HS-27A (cell line): ENCODE results near the gene VSNL1.

Experiments used
- DNase-seq: peaks from one replicate; pipeline ENCODE4 v3.0.0-alpha.2; 2012; ENCODE audit warnings: low read depth, missing footprints

VSNL1 gene

GRCh38 chr2:17583166-17583565 is 42.7 kb downstream of the VSNL1 start:
- no peak for DNase-seq

DNA sequence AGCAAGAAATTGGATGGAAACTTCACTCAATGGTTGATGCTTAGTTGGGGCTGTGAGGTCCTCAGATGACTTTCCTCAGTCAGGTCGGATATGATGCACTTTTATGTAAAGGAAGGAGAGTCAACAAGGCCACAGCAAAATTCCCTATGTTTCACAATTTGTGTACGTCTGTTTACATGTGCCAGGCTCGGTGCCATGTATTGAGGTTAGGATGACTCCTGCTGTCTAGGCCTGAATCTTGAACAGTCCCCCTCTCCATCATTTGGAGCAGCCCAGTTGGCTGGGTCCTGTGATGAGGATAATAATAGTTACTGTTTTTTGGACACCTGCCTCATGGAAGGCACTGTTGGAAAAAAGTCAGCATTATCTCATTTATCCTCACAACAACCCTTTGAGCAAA is 43.1 kb downstream of the VSNL1 start:
- no peak for DNase-seq

GRCh38 chr2:17584689-17585088 is 44.2 kb downstream of the VSNL1 start:
- DNase-seq: no peak

- DNase-seq: no peak
These were observed 47.0 kb downstream of the VSNL1 start for GRCh38 chr2:17587469-17587868.

- no peak for DNase-seq
These were observed 47.5 kb downstream of the VSNL1 start for GRCh38 chr2:17588031-17588430.

- DNase-seq: no peak
These were observed 49.0 kb downstream of the VSNL1 start for GRCh38 chr2:17589406-17590035.

DNA sequence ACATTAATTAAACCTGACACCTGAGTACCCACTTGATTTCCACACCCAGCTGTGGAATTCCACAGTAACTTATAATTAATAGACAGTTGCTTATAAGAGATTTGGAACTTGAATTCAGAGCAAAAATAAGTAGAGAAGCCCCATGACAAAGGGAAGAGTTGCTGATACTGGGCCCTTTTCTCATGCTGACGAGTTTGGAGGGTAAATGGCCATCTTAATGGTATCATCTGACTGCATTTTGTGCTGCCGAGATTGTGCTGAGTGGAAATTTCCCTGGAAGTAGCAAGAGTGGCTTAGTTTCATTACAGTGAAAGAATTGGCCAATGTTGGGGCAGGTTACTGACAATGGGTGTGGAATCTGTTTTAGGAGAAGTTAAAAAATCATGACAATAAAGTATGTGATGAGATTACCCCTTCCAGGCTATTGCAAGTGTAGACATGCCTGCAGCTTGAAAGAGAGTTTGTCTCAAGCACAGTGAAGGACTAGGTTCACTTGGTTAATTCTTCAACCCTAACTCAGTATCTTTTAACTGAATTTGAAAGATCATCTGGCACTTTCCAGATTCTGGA is 49.9 kb downstream of the VSNL1 start:
- DNase-seq: no peak

- no peak for DNase-seq
These were observed 51.4 kb downstream of the VSNL1 start for GRCh38 chr2:17591846-17592245.

DNA sequence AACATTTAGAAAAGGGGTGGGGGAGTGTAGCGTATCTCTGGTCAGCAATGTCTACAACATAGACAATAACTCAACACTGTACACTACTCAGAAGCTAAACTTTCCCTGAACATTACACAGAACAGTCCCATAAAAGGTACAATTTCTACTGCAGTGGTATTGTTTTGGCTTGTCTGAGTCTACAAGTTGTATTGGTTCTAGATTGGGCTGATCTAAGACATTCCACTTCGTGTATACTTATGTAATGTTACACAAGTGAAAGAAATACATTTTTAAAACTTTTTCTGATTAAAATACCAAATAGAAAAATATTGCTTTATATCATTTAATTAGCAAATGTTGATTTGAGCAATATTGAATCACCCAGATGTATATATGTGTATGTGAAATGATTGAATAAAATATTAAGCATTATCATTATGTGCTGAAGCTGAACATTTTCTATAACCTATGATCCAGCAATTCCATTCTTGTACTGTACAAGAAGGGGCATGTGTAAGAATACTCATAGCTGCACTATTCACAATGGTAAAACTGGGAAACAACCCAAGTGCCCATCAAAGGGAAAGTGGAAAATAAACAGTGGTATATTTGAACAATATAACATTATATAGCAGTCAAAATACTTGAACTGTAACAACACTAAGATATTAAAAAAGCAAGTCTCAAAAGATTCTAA is 52.4 kb downstream of the VSNL1 start:
- DNase-seq: no peak

GRCh38 chr2:17593445-17593840 is 52.9 kb downstream of the VSNL1 start:
- no peak for DNase-seq

DNA sequence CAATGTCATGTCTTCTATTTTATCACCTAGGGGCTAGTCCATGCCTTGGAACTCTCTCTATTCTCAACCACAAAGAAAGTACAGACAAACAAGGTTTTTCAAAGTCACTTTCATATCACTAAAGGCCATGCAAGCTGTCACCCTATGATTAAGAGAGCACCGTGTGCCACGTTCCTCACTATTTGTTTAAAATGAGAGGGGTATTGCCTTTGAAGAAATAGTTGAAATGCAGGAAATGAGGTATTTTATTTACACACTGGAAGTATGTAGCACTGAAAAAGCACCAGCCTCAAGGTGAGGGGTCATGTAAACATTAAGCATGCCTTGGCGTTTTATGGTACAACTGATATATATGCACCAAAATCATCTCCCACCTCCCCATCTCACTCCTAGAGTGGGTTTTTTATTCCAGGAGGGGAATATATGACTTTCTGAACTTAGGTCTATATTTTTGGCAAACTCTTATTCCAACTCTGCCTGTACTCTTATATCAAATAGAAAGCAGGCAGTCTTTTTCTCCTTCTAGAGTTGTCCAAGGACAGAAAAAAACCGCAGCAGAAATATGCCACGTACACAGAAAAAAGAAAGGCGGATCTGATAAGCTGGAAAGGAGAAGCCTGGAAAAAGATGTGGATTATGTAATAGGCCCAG is 53.5 kb downstream of the VSNL1 start:
- no peak for DNase-seq

DNA sequence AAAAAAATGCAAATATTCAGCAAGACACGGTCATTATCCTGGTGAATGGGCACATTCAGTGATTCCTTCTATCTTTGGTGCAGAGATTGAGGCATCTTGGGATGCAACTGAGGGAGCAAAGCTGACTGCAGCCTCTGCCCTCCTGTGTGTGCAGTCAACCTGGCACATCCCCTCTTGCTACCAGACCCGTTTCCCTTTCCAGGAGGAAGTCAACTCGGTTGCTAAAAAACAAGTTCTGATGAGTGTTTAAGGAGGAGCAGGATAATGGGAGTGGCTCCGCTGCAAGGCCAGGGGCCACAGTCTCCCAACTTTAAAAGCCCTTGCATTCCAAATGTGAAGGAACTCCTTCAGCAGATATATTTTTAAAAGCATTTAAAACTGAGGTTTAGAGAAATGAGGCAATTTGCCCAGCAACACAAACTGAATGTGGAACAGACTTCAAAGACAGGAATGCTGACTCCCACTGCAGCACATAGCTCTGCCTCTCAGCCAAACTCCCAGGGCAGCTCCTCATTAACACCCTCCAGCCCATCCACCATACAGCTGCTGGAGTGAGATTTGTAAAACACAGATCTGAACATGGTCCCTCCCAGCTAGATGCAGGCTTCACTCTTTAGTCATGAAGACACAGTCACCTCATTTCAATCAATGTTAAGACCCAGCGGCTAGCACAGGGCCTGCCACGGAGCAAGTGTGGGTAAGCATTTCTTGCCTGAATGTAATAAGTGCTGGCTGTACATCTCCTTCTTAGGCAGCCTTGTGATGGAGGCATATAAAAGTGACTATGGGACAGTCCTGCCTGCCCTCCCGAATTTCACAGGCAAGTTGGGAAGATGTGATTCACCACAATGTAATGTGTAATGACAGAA is 54.3 kb downstream of the VSNL1 start:
- no peak for DNase-seq

GRCh38 chr2:17599617-17600016 is 59.1 kb downstream of the VSNL1 start:
- DNase-seq: no peak

- DNase-seq: no peak
These were observed 60.2 kb downstream of the VSNL1 start for GRCh38 chr2:17600556-17601204.

DNA sequence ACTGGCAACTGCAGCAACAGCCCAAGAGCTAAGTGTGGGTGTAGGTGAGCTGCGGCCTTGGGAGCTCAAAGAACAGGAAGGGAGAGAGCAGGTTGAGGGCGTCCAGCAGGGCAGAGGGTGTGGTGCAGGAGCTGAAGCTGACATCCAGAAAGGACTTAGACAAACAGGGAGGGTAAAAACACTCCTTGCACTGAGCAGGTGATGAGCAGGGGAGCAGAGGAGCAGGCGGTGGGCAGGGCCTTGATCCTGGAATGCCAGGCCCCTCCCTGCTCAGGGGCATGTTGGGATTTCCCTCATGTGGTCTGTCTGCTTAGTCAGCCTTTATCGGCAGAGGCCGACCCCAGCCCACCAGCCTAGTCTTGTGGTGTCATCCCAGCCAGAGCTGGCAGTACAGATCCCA is 63.6 kb downstream of the VSNL1 start:
- no peak for DNase-seq

- no peak for DNase-seq
These were observed 65.2 kb downstream of the VSNL1 start for GRCh38 chr2:17605696-17606095.

GRCh38 chr2:17606851-17607250 is 66.4 kb downstream of the VSNL1 start:
- no peak for DNase-seq

GRCh38 chr2:17607379-17607778 is 66.9 kb downstream of the VSNL1 start:
- no peak for DNase-seq

DNA sequence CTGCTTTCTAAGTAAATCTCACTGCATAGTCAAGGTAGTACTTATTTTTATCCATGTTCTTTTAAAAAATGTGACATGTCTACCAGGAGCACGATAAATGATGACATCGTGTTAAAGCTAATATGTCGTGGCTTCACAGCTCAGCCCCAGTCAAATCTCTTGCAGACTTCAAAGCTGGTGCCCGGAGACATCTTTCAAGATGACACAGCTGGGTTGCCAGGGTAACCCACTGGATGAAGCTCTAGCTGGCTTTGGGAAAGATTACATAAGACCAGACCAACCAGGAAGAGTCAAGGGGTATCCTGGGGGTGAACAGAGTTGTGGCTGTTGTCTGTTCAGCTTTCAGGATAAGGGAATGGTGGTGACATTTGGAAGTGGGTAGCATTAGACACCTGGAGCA is 67.8 kb downstream of the VSNL1 start:
- no peak for DNase-seq

DNA sequence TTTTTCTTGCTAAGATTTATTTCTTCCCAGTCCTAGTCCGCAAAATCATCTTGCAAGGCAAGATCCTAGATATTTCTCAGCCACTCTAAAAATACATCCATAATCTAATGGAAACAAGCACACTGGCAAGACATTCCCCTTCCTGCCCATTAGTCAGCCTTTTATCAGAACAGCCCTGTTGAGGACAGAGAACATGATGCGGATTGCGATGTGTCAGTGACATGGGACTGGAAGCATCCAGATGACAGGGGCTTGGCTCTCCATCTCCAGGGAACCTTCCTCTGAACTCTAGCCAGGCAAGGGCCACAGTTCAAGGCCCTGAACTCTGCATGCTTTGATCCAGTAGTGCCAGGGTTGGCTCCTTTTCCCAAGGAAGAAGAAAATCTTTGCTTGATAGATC is 70.0 kb downstream of the VSNL1 start:
- DNase-seq: no peak

DNA sequence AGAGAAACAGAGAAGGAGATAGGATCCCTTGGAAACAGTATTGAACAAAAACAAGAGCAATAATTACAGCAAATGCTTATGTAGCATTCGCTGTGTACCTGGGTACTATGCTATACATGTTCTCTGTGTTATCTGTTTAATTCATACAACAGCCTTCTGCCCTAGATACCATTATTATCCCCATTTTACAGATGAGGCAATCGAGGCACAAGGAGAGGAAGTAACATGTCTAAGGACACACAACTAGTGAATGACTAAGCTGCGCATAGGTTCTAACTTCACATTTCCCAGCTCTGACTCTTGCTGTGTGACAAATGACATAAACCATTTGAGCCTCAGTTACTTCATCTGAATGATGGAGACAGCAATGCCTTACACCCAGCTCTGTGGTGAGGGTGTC is 70.5 kb downstream of the VSNL1 start:
- no peak for DNase-seq
